Sigmoid colon (tissue), 7 donors: ENCODE data around the gene ARF5. TPM values are rescaled to one million over a fixed set of nuclear protein-coding genes. Genes with fewer than 3 reads are reported as not detected.

Experiments used
- DNase-seq: peaks from one replicate; pipeline ENCODE4 v3.0.0-alpha.2; 2019
- H3K27ac ChIP-seq, 4 donors: fragments of 200-600 bp; sonication (generic); one replicate each; pipeline ENCODE4 v1.5.1; 2016 to 2019; ENCODE audit warnings: mild to moderate bottlenecking in 1 of 4
- H3K27me3 ChIP-seq, 3 donors: fragments of 200-600 bp; sonication (generic); one replicate each; pipeline ENCODE4 v1.5.1; 2019; ENCODE audit warnings: mild to moderate bottlenecking in 1 of 3
- H3K36me3 ChIP-seq, 4 donors: fragments of 200-600 bp; sonication (generic); one replicate each; pipeline ENCODE4 v1.5.1; 2016 to 2019
- H3K4me1 ChIP-seq, 4 donors: fragments of 200-600 bp; sonication (generic); one replicate each; pipeline ENCODE4 v1.5.1; 2017 to 2019
- H3K4me3 ChIP-seq, 4 donors: fragments of 200-600 bp; sonication (generic); one replicate each; pipeline ENCODE4 v1.5.1; 2017 to 2019; ENCODE audit warnings: mild to moderate bottlenecking in 2 of 4, moderate library complexity in 1 of 4
- H3K9me3 ChIP-seq, 4 donors: fragments of 200-600 bp in 3 of 4; sonication (generic) in 3 of 4; one replicate each; pipeline versions ENCODE4 v1.5.1 to v1.6.1; 2013 to 2019
- CTCF ChIP-seq, 4 experiments: fragments of 450-650 bp in 3 of 4; fragments of 200-600 bp in 1 of 4; IDR thresholded peaks; one replicate each; pipeline ENCODE4 v1.5.1; 2016 to 2019; ENCODE audit warnings: antibody characterized with exemption in 4 of 4, mild to moderate bottlenecking in 3 of 4, moderate library complexity in 2 of 4
- EP300 ChIP-seq, 4 donors: sonication (generic); formaldehyde crosslinking; IDR thresholded peaks; one replicate each; pipeline ENCODE4 v1.6.1; 2017; ENCODE audit warnings: antibody characterized with exemption in 4 of 4
- POLR2A ChIP-seq, 2 donors: fragments of 450-650 bp; IDR thresholded peaks; one replicate each; pipeline ENCODE4 v1.6.1; 2016; ENCODE audit warnings: antibody characterized with exemption in 2 of 2, mild to moderate bottlenecking in 2 of 2, moderate library complexity in 2 of 2
- POLR2AphosphoS5 ChIP-seq, 4 donors: sonication (generic); formaldehyde crosslinking; IDR thresholded peaks; one replicate each; pipeline ENCODE4 v1.6.1; 2017; ENCODE audit warnings: antibody characterized with exemption in 4 of 4
- WGBS, 2 donors: extraction: QIAGEN DNeasy Blood & Tissue Kit; methylation state at CpG; one replicate each; pipeline ENCODE4 v1.1.7; 2013; 5-methylcytosine and 5-hydroxymethylcytosine counted together
- intact Hi-C: fragments of 100-400 bp; cut with DNase I; formaldehyde crosslinking; loops from one replicate; pipeline ENCODE4 v1.15.1; 2023
- polyA plus RNA-seq, 3 donors: library from polyadenylated mRNA; stranded (reverse); fragments of 200-250 nt; gene quantifications; one replicate each; pipeline ENCODE4 v1.2.3, GENCODE V29; 2013
- total RNA-seq, 4 donors: library from RNA; depleted of rRNA; stranded (reverse); fragments of >200 nt; gene quantifications; one replicate each; pipeline ENCODE4 v1.1.0, GENCODE V29; 2016
- donor health status: healthy with polysubstance abuse.
- donor health status: Bipolar disorder and iron deficiency.
- donor health status: healthy.

The ARF5 gene
- total and polyA plus RNA-seq, 7 donors: 86.4 to 282 (median 156) TPM

- WGBS, 2 donors: 89 to 91% methylated on average over 6 of the region's 6 CpGs
- H3K36me3 ChIP-seq: no peaks in the 10 kb centered on the region
- H3K9me3 ChIP-seq: no peaks in the 10 kb centered on the region
These were observed 20.2 kb downstream of the ARF5 start for GRCh38 chr7:127608446-127608845.

GRCh38 chr7:127609297-127609696, 21.1 kb downstream of the ARF5 start:
- TF ChIP-seq CTCF (IDR thresholded peaks at IDR 0.05) (no peak), POLR2A (IDR thresholded peaks at IDR 0.05) (no peak), POLR2AphosphoS5 (IDR thresholded peaks at IDR 0.05) (no peak), EP300 (IDR thresholded peaks at IDR 0.05) (no peak)
- H3K4me1 ChIP-seq: no peaks in the 10 kb centered on the region
- H3K9me3 ChIP-seq: no peaks in the 10 kb centered on the region
- no peak overlapping the region for H3K4me3 ChIP-seq
- H3K27ac ChIP-seq: no peak overlapping the region
- intact Hi-C loops: no loop called here
- H3K36me3 ChIP-seq: no peaks in the 10 kb centered on the region
- 92 to 93% methylated on average over 6 of the region's 6 CpGs for WGBS, 2 donors
- H3K27me3 ChIP-seq: peaks cover 0 to 4% (median 0%) of the 10 kb centered on the region in 3 donors
- DNase-seq: no peak

More at GRCh38 chr7:127608446-127608845, 20.2 kb downstream of the ARF5 start:
- Histone ChIP-seq H3K4me1 (no peaks in the 10 kb centered on the region), H3K27me3 (peaks cover 0 to 4% (median 0%) of the 10 kb centered on the region in 3 donors), H3K27ac (no peak overlapping the region), H3K4me3 (no peak overlapping the region)
- DNase-seq: no peak
- intact Hi-C loops: no loop called here
- TF ChIP-seq CTCF (IDR thresholded peaks at IDR 0.05) (no peak), POLR2A (IDR thresholded peaks at IDR 0.05) (no peak), EP300 (IDR thresholded peaks at IDR 0.05) (no peak), POLR2AphosphoS5 (IDR thresholded peaks at IDR 0.05) (no peak)

- Histone ChIP-seq H3K36me3 (no peaks in the 10 kb centered on the region), H3K4me1 (no peaks in the 10 kb centered on the region), H3K27ac (no peak overlapping the region), H3K9me3 (no peaks in the 10 kb centered on the region), H3K4me3 (no peak overlapping the region), H3K27me3 (peaks cover 0 to 24% (median 0%) of the 10 kb centered on the region in 3 donors)
- DNase-seq: no peak
- WGBS, 2 donors: 85 to 96% methylated on average over 1 of the region's 1 CpG
- intact Hi-C loops: no loop called here
- TF ChIP-seq POLR2A (IDR thresholded peaks at IDR 0.05) (no peak), CTCF (IDR thresholded peaks at IDR 0.05) (no peak), POLR2AphosphoS5 (IDR thresholded peaks at IDR 0.05) (no peak)
These were observed 24.1 kb downstream of the ARF5 start for GRCh38 chr7:127612263-127612662.

- 90 to 92% methylated on average over 5 of the region's 5 CpGs for WGBS, 2 donors
- peaks cover 0 to 54% (median 26%) of the 10 kb centered on the region in 3 donors for H3K27me3 ChIP-seq
- no peaks in the 10 kb centered on the region for H3K9me3 ChIP-seq
- intact Hi-C loops: no loop called here
- no peaks in the 10 kb centered on the region for H3K36me3 ChIP-seq
- TF ChIP-seq EP300 (IDR thresholded peaks at IDR 0.05) (no peak), POLR2A (IDR thresholded peaks at IDR 0.05) (no peak), POLR2AphosphoS5 (IDR thresholded peaks at IDR 0.05) (no peak), CTCF (IDR thresholded peaks at IDR 0.05) (no peak)
- no peak overlapping the region for H3K4me3 ChIP-seq
- H3K27ac ChIP-seq: no peak overlapping the region
- DNase-seq: no peak
- H3K4me1 ChIP-seq: no peaks in the 10 kb centered on the region
These were observed 28.5 kb downstream of the ARF5 start for GRCh38 chr7:127616724-127617123.

GRCh38 chr7:127618042-127618441, 29.8 kb downstream of the ARF5 start, which contains the start of gene PAX4:
PAX4 (minus strand) TSS chr7:127618142; CDS start chr7:127615928, 2,214 bp downstream.
- H3K27me3 ChIP-seq: peaks cover 0 to 52% (median 26%) of the 10 kb centered on the region in 3 donors
- no peak for TF ChIP-seq EP300 (IDR thresholded peaks at IDR 0.05)
- no peak for TF ChIP-seq POLR2A (IDR thresholded peaks at IDR 0.05)
- TF ChIP-seq CTCF (IDR thresholded peaks at IDR 0.05): no peak
- no peak for TF ChIP-seq POLR2AphosphoS5 (IDR thresholded peaks at IDR 0.05)
- no peak within 1 kb of the TSS for H3K27ac ChIP-seq
- no peaks in the 10 kb centered on the region for H3K4me1 ChIP-seq
- intact Hi-C loops: no loop called here
- no peaks in the 10 kb centered on the region for H3K9me3 ChIP-seq
- H3K36me3 ChIP-seq: no peaks in the 10 kb centered on the region
- WGBS, 2 donors: 52 to 56% methylated on average over 2 of the region's 2 CpGs
- no peak for DNase-seq
- H3K4me3 ChIP-seq: no peak within 1 kb of the TSS
